ENCODE measurements around the gene TMEM33.
A peak's percentile ranks its signal among the peaks of the same experiment; 100 is the strongest.

Gene TMEM33

DNA sequence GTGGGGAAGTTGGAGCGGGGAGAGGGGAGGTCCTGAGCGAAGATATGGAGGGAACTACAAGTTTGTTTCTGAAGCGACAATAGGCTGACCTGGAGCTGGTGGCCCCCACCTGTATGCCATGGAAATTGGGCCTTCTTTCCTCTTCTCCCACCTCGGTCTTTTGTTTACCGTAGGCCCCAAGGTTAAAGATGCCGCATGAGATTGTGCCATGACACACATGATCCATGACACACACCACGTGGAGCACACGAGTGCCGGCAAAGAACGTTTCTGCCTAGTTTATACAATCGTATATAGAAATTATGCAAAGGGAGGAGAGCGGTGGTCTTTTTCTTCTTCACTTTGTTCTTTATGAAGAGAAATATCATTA is 408 bp downstream of the TMEM33 start:
- H3K4me1 ChIP-seq (ENCODE audit: control insufficient read depth in 1 of 2, insufficient read depth in 2 of 2, low read length in 2 of 2): peaks cover 8 to 18% of the 10 kb centered on the region in 2 donors
- peaks cover 10 to 11% of the 10 kb centered on the region in 2 donors for H3K36me3 ChIP-seq (ENCODE audit: control insufficient read depth in 1 of 2, insufficient read depth in 2 of 2, low read length in 2 of 2)
- no peaks in the 10 kb centered on the region for H3K9me3 ChIP-seq (ENCODE audit: control insufficient read depth in 1 of 2, low read length in 2 of 2)
- H3K27ac ChIP-seq (ENCODE audit: low read depth, low read length): no peak overlapping the region
- H3K27me3 ChIP-seq (ENCODE audit: control insufficient read depth in 1 of 2, insufficient read depth in 2 of 2, low read length in 2 of 2): no peaks in the 10 kb centered on the region
- H3K4me3 ChIP-seq (ENCODE audit: low read depth in 1 of 2, low read length in 2 of 2): peak overlapping the region; percentile 95 to 97
- peak overlapping the region; percentile 79 to 88 for H3K9ac ChIP-seq (ENCODE audit: low read depth in 1 of 2, low read length in 2 of 2)

DNA sequence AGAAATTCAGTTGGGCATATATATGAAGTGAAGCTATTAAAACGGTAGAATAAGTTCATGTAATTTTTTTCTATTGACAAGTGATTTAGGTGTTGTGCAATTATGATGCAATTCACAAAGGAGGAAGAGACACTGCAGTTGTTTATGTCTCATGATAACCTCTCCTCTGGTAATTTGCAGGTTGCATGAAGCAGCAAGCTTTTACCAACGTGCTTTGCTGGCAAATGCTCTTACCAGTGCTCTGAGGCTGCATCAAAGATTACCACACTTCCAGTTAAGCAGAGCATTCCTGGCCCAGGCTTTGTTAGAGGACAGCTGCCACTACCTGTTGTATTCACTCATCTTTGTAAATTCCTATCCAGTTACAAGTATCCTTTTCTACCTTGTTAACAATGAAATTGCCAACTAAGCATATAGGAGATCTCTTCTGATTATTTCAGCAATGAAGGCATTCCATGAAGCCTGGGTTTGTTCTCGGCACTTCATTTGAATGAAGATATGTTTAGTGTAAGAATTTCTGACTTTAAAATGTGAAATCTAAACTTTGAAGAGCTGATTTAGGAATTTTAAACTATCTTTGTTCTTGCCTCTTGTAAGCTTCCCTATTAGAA is 3.9 kb downstream of the TMEM33 start:
- Histone ChIP-seq H3K4me3 (ENCODE audit: low read depth in 1 of 2, low read length in 2 of 2) (no peak overlapping the region), H3K27ac (ENCODE audit: low read depth, low read length) (no peak overlapping the region), H3K36me3 (ENCODE audit: control insufficient read depth in 1 of 2, insufficient read depth in 2 of 2, low read length in 2 of 2) (peaks cover 13 to 14% of the 10 kb centered on the region in 2 donors), H3K9me3 (ENCODE audit: control insufficient read depth in 1 of 2, low read length in 2 of 2) (no peaks in the 10 kb centered on the region), H3K9ac (ENCODE audit: low read depth in 1 of 2, low read length in 2 of 2) (no peak overlapping the region), H3K4me1 (ENCODE audit: control insufficient read depth in 1 of 2, insufficient read depth in 2 of 2, low read length in 2 of 2) (peaks cover 8 to 18% of the 10 kb centered on the region in 2 donors), H3K27me3 (ENCODE audit: control insufficient read depth in 1 of 2, insufficient read depth in 2 of 2, low read length in 2 of 2) (no peaks in the 10 kb centered on the region)

DNA sequence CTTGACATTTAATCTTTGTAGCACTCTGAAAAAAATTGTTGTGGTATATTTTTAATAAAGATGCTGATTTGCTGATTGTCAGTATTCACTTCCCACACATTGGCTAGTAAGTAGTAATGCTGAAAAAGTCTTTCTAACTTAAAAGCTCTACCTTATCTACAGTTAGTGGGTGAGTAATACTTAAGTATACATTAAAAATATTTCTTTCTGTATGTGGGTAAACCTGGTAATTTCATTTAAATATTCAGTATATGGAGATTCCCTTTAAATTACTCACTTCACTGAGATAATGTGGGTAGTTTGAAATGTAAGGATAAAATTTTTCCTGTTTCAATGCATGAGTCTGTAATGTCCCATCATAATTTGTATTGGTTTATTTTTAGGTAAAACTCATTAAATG is 5.6 kb downstream of the TMEM33 start:
- Histone ChIP-seq H3K4me3 (ENCODE audit: low read depth in 1 of 2, low read length in 2 of 2) (no peak overlapping the region), H3K27me3 (ENCODE audit: control insufficient read depth in 1 of 2, insufficient read depth in 2 of 2, low read length in 2 of 2) (no peaks in the 10 kb centered on the region), H3K9me3 (ENCODE audit: control insufficient read depth in 1 of 2, low read length in 2 of 2) (no peaks in the 10 kb centered on the region), H3K36me3 (ENCODE audit: control insufficient read depth in 1 of 2, insufficient read depth in 2 of 2, low read length in 2 of 2) (peaks cover 16 to 17% of the 10 kb centered on the region in 2 donors), H3K4me1 (ENCODE audit: control insufficient read depth in 1 of 2, insufficient read depth in 2 of 2, low read length in 2 of 2) (peaks cover 8 to 16% of the 10 kb centered on the region in 2 donors), H3K9ac (ENCODE audit: low read depth in 1 of 2, low read length in 2 of 2) (no peak overlapping the region), H3K27ac (ENCODE audit: low read depth, low read length) (no peak overlapping the region)

DNA sequence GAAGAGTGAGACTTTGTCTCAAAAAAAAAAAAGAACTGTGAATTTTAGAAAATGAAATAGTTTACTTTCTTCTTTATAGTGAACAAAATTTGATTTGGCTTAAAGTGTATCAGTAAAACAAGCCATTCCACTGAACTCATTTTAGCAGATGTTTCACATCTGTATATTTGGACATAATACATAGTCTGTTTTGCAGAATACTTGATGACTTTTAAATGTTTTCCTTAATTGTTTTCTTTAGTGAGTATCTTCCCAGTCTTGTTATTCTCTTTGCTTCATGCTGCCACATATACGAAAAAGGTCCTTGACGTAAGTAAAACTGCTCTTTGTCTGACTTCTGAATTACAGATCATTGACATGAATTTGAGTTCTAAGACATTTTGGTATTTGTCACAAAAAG is 8.3 kb downstream of the TMEM33 start:
- Histone ChIP-seq H3K36me3 (ENCODE audit: control insufficient read depth in 1 of 2, insufficient read depth in 2 of 2, low read length in 2 of 2) (peaks cover 14 to 17% of the 10 kb centered on the region in 2 donors), H3K4me3 (ENCODE audit: low read depth in 1 of 2, low read length in 2 of 2) (no peak overlapping the region)

DNA sequence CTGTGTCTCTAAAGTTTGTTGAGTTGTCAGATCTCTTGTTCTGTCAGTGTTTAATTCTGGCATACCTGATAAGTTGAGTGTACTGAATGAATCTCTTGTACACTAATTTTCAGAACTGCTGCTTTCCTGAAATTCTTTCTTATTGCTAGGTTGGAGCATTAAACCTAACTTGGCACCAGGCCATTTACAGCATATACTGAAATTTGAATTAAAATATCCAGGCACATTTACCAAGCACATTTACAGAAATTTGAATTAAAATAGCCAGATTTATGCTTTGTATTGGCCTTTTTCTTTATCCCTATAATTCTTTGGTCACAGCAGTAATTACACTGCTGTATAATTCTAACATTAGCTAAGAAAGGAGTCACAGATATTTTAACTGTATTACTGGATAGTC is 8.9 kb downstream of the TMEM33 start:
- H3K9ac ChIP-seq (ENCODE audit: low read depth in 1 of 2, low read length in 2 of 2): no peak overlapping the region
- H3K36me3 ChIP-seq (ENCODE audit: control insufficient read depth in 1 of 2, insufficient read depth in 2 of 2, low read length in 2 of 2): peaks cover 9 to 15% of the 10 kb centered on the region in 2 donors
- no peak overlapping the region for H3K4me3 ChIP-seq (ENCODE audit: low read depth in 1 of 2, low read length in 2 of 2)
- no peak overlapping the region for H3K27ac ChIP-seq (ENCODE audit: low read depth, low read length)
- H3K27me3 ChIP-seq (ENCODE audit: control insufficient read depth in 1 of 2, insufficient read depth in 2 of 2, low read length in 2 of 2): no peaks in the 10 kb centered on the region
- no peaks in the 10 kb centered on the region for H3K4me1 ChIP-seq (ENCODE audit: control insufficient read depth in 1 of 2, insufficient read depth in 2 of 2, low read length in 2 of 2)
- no peaks in the 10 kb centered on the region for H3K9me3 ChIP-seq (ENCODE audit: control insufficient read depth in 1 of 2, low read length in 2 of 2)

More for the DNA sequence above, 8.3 kb downstream of the TMEM33 start:
- Histone ChIP-seq H3K9me3 (ENCODE audit: control insufficient read depth in 1 of 2, low read length in 2 of 2) (no peaks in the 10 kb centered on the region), H3K9ac (ENCODE audit: low read depth in 1 of 2, low read length in 2 of 2) (no peak overlapping the region), H3K4me1 (ENCODE audit: control insufficient read depth in 1 of 2, insufficient read depth in 2 of 2, low read length in 2 of 2) (no peaks in the 10 kb centered on the region), H3K27ac (ENCODE audit: low read depth, low read length) (no peak overlapping the region), H3K27me3 (ENCODE audit: control insufficient read depth in 1 of 2, insufficient read depth in 2 of 2, low read length in 2 of 2) (no peaks in the 10 kb centered on the region)

DNA sequence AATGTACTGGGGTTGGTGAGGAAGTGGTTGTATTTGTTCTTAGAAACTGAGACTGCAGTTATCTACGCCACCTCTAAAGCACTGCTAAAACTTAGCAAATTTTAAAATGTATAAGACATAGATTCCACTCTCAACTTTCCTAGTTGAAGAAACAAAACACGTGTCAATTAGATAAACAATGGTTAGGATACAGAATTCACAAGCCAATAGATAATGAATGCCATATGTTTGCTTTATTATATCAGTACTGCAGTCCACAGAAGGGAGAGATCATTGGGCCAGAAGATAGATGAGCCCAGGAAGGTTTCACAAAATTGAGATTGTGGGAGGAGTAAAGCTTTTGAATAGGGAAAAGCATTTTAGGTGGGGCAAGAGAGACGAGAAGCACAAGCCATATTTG is 14.3 kb downstream of the TMEM33 start:
- H3K9ac ChIP-seq (ENCODE audit: low read depth in 1 of 2, low read length in 2 of 2): no peak overlapping the region
- H3K27ac ChIP-seq (ENCODE audit: low read depth, low read length): no peak overlapping the region
- peaks cover 25 to 54% of the 10 kb centered on the region in 2 donors for H3K36me3 ChIP-seq (ENCODE audit: control insufficient read depth in 1 of 2, insufficient read depth in 2 of 2, low read length in 2 of 2)
- H3K27me3 ChIP-seq (ENCODE audit: control insufficient read depth in 1 of 2, insufficient read depth in 2 of 2, low read length in 2 of 2): no peaks in the 10 kb centered on the region
- H3K4me3 ChIP-seq (ENCODE audit: low read depth in 1 of 2, low read length in 2 of 2): no peak overlapping the region
- H3K9me3 ChIP-seq (ENCODE audit: control insufficient read depth in 1 of 2, low read length in 2 of 2): no peaks in the 10 kb centered on the region
- no peaks in the 10 kb centered on the region for H3K4me1 ChIP-seq (ENCODE audit: control insufficient read depth in 1 of 2, insufficient read depth in 2 of 2, low read length in 2 of 2)

DNA sequence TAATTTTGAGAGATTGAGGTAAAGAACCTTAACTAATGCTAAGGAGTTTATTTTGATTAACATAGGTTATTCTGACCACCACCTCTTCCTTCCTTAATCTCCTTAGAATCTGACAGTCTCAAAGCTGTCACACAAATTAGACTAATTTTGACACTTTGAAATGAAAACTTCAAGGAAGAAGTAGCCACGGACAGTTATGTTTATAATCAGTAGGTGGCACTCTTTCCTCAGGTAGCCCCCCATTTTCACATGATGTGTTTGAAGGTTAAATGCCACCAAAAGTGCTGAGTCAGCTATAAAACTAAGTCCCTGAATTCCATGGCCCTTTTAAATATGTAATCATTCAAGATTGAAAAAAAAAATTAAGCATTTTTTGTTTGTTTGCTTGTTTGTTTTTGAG is 22.4 kb downstream of the TMEM33 start:
- no peak overlapping the region for H3K9ac ChIP-seq (ENCODE audit: low read depth in 1 of 2, low read length in 2 of 2)
- no peaks in the 10 kb centered on the region for H3K9me3 ChIP-seq (ENCODE audit: control insufficient read depth in 1 of 2, low read length in 2 of 2)
- no peak overlapping the region for H3K4me3 ChIP-seq (ENCODE audit: low read depth in 1 of 2, low read length in 2 of 2)
- no peak overlapping the region for H3K27ac ChIP-seq (ENCODE audit: low read depth, low read length)
- no peaks in the 10 kb centered on the region for H3K27me3 ChIP-seq (ENCODE audit: control insufficient read depth in 1 of 2, insufficient read depth in 2 of 2, low read length in 2 of 2)
- no peaks in the 10 kb centered on the region for H3K4me1 ChIP-seq (ENCODE audit: control insufficient read depth in 1 of 2, insufficient read depth in 2 of 2, low read length in 2 of 2)
- H3K36me3 ChIP-seq (ENCODE audit: control insufficient read depth in 1 of 2, insufficient read depth in 2 of 2, low read length in 2 of 2): peaks cover 5 to 23% of the 10 kb centered on the region in 2 donors

DNA sequence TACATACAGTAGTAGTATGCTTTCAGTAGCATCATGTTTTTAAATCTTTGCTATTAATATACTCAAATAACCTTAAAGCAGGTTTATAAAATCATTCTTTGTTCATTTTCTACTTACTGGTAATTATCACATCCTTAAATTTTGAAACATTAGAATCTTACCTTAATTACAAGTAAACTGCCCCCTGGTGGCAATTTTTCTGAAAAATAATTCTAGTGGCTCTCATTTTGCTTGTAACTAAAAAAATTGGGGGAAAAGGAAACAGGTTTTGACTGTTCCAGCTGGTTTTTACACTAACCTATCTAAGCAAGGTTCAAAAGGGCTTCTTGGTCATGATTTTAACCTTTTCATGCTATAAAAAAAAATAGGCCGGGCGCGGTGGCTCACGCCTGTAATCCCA is 27.9 kb downstream of the TMEM33 start:
- Histone ChIP-seq H3K4me3 (ENCODE audit: low read depth in 1 of 2, low read length in 2 of 2) (no peak overlapping the region), H3K9me3 (ENCODE audit: control insufficient read depth in 1 of 2, low read length in 2 of 2) (no peaks in the 10 kb centered on the region), H3K36me3 (ENCODE audit: control insufficient read depth in 1 of 2, insufficient read depth in 2 of 2, low read length in 2 of 2) (no peaks in the 10 kb centered on the region), H3K9ac (ENCODE audit: low read depth in 1 of 2, low read length in 2 of 2) (no peak overlapping the region), H3K4me1 (ENCODE audit: control insufficient read depth in 1 of 2, insufficient read depth in 2 of 2, low read length in 2 of 2) (no peaks in the 10 kb centered on the region), H3K27ac (ENCODE audit: low read depth, low read length) (no peak overlapping the region), H3K27me3 (ENCODE audit: control insufficient read depth in 1 of 2, insufficient read depth in 2 of 2, low read length in 2 of 2) (no peaks in the 10 kb centered on the region)

DNA sequence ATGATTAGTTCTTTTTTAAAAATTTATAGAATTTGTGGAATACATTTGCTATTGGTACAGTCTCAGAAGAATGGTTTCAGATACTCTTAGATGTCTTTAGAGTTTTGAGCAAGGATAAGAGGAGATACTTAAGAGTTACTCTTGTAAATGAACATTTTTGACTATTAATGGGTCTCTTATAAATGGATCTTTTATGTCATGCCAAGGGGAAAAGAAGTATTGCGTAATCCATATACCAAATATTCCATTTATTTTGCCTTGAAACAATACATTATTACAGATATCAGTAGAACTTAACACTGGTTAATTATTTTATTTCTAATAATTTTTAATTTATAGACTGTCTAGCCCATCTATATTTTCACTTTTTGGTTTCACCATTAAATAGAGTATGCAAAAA is 29.2 kb downstream of the TMEM33 start:
- Histone ChIP-seq H3K4me3 (ENCODE audit: low read depth in 1 of 2, low read length in 2 of 2) (no peak overlapping the region), H3K9ac (ENCODE audit: low read depth in 1 of 2, low read length in 2 of 2) (no peak overlapping the region), H3K27ac (ENCODE audit: low read depth, low read length) (no peak overlapping the region), H3K9me3 (ENCODE audit: control insufficient read depth in 1 of 2, low read length in 2 of 2) (peaks cover 0 to 6% of the 10 kb centered on the region in 2 donors), H3K4me1 (ENCODE audit: control insufficient read depth in 1 of 2, insufficient read depth in 2 of 2, low read length in 2 of 2) (no peaks in the 10 kb centered on the region), H3K27me3 (ENCODE audit: control insufficient read depth in 1 of 2, insufficient read depth in 2 of 2, low read length in 2 of 2) (no peaks in the 10 kb centered on the region), H3K36me3 (ENCODE audit: control insufficient read depth in 1 of 2, insufficient read depth in 2 of 2, low read length in 2 of 2) (no peaks in the 10 kb centered on the region)

DNA sequence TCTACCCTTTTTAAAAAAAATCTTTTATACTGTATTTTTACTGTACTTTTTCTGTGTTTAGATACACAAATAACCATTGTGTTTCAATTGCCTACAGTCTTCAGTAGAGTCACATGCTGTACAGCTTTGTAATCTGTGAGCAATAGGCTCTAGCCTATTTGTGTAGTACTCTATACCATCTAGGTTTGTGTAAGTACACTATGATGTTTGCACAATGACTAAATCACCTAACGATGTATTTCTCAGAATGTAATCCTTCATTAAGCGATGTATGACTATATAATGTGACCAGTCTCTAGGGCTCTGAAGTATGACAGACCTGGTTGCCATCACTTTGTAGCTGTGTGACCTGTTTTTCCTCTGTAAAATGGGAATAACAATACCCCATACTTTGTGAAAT is 32.2 kb downstream of the TMEM33 start:
- H3K36me3 ChIP-seq (ENCODE audit: control insufficient read depth in 1 of 2, insufficient read depth in 2 of 2, low read length in 2 of 2): no peaks in the 10 kb centered on the region
- no peak overlapping the region for H3K4me3 ChIP-seq (ENCODE audit: low read depth in 1 of 2, low read length in 2 of 2)
- no peaks in the 10 kb centered on the region for H3K27me3 ChIP-seq (ENCODE audit: control insufficient read depth in 1 of 2, insufficient read depth in 2 of 2, low read length in 2 of 2)
- no peaks in the 10 kb centered on the region for H3K4me1 ChIP-seq (ENCODE audit: control insufficient read depth in 1 of 2, insufficient read depth in 2 of 2, low read length in 2 of 2)
- H3K9ac ChIP-seq (ENCODE audit: low read depth in 1 of 2, low read length in 2 of 2): no peak overlapping the region
- peaks cover 0 to 6% of the 10 kb centered on the region in 2 donors for H3K9me3 ChIP-seq (ENCODE audit: control insufficient read depth in 1 of 2, low read length in 2 of 2)
- H3K27ac ChIP-seq (ENCODE audit: low read depth, low read length): no peak overlapping the region

DNA sequence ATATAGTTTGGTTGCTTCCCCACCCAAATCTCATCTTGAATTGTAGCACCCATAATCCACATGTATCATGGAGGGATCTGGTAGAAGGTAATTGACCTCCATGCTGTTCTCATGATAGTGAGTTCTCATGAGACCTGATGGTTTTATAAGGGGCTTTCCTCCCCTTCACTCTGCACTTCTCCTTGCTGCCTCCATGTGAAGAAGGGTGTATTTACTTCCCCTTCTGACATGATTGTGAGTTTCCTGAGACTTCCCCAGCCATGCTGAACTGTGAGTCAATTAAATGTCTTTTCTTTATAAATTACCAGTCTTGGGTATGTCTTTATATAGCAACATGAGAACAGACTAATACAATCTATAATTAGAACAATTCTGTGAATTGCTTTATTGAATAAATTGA is 34.4 kb downstream of the TMEM33 start:
- Histone ChIP-seq H3K36me3 (ENCODE audit: control insufficient read depth in 1 of 2, insufficient read depth in 2 of 2, low read length in 2 of 2) (no peaks in the 10 kb centered on the region), H3K9ac (ENCODE audit: low read depth in 1 of 2, low read length in 2 of 2) (no peak overlapping the region), H3K9me3 (ENCODE audit: control insufficient read depth in 1 of 2, low read length in 2 of 2) (peaks cover 0 to 6% of the 10 kb centered on the region in 2 donors), H3K27ac (ENCODE audit: low read depth, low read length) (no peak overlapping the region), H3K4me1 (ENCODE audit: control insufficient read depth in 1 of 2, insufficient read depth in 2 of 2, low read length in 2 of 2) (no peaks in the 10 kb centered on the region), H3K4me3 (ENCODE audit: low read depth in 1 of 2, low read length in 2 of 2) (no peak overlapping the region), H3K27me3 (ENCODE audit: control insufficient read depth in 1 of 2, insufficient read depth in 2 of 2, low read length in 2 of 2) (no peaks in the 10 kb centered on the region)

Measured in duodenal mucosa (tissue), 2 donors.